CD4-positive, alpha-beta T cell treated with Interleukin-15 for 4 hours (primary cell): ENCODE results near the gene ACRV1.
"Not testable (repeated sequence)": the region's sequence is repeated elsewhere in the genome, so short reads cannot be mapped to it uniquely, and the experiment has no call there.

Experiments
- DNase-seq: peaks from one replicate; pipeline ENCODE4 v3.0.0-alpha.2; 2020; ENCODE audit warnings: low spot score

Gene ACRV1

GRCh38 chr11:125680747-125681146 is at the start of gene ACRV1:
ACRV1 (minus strand) TSS chr11:125680847; CDS start chr11:125680780, 67 bp downstream.
- no peak for DNase-seq

DNA sequence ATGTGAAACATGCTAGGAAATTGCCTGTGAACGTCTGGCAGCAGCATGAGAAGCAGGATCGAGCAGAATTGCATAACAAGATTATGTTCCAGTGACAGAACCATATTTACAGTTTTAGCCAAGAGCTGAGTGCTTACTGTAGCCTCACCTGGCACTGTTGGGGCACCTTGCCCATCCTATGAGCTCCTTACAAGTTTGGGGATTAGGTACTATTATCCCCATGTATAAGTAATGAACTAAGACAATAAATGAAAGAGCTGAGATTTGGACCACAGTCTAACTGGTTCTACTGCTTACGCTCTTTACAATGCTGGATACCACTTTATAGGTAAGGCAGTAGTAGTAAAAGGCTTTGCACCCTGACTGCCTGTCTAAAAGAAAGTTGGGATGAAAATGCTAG is 48.3 kb upstream of the ACRV1 start:
- no peak for DNase-seq

- DNase-seq, result no peak
Measured at GRCh38 chr11:125724125-125724524, 43.5 kb upstream of the ACRV1 start.

GRCh38 chr11:125720781-125721180 is 40.1 kb upstream of the ACRV1 start:
- no peak for DNase-seq

DNA sequence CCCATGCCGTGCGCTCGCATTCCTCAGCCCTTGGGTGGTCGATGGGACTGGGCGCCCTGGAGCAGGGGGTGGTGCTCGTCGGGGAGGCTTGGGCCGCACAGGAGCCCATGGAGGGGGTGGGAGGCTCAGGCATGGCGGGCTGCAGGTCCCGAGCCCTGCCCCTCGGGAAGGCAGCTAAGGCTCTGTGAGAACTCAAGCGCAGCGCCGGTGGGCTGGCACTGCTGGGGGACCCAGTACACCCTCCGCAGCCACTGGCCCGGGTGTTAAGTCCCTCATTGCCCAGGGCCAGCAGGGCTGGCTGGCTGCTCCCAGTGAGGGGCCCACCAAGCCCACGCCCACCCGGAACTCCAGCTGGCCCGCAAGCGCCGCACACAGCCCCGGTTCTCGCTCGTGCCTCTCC is 24.0 kb upstream of the ACRV1 start:
- not testable (repeated sequence) for DNase-seq

- DNase-seq, result no peak
Measured at GRCh38 chr11:125701858-125702621, 21.4 kb upstream of the ACRV1 start.

- DNase-seq, result no peak
Measured at GRCh38 chr11:125701018-125701610, 20.5 kb upstream of the ACRV1 start.

DNA sequence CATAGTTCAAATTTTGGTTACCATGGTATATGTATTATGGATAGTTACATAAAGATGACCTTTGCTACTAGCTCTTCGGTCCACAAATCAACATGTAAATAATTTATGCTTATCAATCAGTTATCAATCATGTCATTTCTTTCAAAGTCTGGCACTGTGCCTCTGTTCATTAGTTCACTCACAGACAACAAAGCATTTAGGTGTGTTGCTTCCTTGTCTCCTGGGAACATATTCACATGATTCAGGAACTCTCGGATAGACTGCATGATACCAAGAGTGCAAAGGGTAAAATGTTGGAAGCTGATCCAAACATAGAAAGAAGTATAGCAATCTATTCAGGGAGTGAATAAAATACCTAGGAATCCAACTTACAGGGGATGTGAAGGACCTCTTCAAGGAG is 14.3 kb upstream of the ACRV1 start:
- no peak for DNase-seq

DNA sequence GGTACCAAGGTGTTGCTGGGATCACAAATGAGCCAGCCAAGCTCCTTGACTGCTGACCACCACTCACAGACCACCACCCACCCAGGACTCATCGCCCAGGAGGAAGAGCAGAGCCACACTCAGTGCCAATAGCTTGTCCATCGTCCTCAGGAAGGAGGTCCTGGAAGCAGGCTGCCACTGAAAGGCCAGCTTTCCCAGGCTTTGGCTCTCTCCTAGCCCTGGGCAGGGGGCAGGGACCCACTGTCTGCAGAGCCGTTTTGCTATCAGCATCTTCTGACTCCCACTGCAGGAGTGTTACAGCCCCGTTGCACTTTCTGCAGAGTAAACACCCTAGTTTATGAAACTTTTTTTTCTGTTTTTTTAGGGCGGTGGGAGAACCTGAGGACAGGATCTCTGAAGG is 12.2 kb upstream of the ACRV1 start:
- DNase-seq, result no peak

DNA sequence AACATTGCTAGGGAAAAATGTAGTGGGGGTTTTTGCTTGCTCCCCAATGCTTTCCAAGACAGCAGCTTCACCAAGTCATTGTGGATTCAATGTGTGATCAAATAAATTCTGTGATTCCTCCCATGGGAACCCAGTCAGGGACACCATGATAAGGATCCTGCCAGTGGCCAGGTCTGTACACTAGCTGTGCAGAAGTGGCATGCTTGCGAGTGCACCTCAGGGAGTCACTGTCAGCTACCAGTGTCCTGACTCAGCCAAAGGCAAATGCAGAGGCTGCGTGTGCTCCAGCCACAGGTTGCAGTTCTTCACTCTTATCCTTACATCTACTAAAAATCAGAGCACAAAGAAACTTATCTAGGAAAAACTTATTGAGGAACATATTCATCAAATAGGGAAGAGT is 9.4 kb upstream of the ACRV1 start:
- DNase-seq, result no peak

GRCh38 chr11:125689274-125689859 is 8.7 kb upstream of the ACRV1 start:
- DNase-seq, result no peak

DNA sequence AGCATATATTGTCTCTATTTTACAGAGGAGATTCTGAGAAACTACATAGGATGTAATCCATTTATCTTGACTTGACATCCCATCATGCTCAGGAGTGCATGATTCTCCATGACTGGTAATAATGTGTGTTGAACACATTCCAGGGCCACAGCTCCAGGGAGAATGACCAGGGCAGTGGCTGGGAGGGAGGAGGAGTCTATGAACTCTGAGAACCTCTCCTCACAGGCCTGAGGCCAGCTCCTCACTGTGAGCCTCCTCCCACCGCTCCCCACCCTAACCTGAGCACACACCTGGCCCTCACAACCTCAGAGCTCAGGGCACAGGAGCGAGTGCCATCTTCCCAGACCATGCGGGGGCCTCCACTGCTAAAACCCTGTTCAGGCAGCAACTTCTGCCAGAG is 8.0 kb upstream of the ACRV1 start:
- DNase-seq, result no peak

DNA sequence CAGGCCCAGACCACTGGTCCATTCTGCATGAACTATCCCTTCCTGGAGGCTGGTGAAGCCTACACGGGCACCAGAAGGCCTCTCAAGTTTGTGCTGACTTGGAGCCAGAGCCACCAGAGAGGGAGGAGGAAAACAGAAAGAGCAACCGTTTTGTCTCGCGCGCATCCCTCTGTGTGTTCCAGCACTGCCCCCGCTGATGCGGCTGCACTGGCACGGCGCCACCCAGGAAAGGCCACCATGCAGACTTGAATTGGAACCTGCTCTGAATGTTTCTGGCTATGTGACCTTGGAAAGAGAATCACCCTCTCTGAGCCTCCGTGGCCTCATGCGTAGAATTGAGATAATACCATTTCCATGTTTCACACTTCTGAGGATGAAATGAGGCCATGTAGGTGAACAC is 7.4 kb upstream of the ACRV1 start:
- no peak for DNase-seq

- no peak for DNase-seq
Measured at GRCh38 chr11:125685228-125685627, 4.6 kb upstream of the ACRV1 start.

DNA sequence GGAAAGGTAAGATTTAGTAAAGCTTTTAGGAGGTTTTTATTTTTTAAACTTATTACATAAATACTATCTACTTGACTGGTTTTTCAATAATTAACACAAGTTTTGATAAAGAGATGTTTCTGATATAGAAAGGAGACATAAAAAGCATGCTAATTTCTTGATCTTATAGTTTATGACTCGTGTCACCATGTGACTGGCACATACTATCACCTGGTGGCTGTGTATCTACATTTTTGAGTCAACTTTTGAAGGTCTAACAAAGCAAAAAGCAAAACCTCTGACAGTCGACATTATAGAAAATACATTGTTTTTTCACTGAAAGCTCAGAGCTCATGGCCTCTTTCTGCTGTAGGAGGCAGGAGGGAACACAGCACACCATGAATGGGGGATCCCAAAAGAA is 810 bp downstream of the ACRV1 start:
- no peak for DNase-seq

- no peak for DNase-seq
Measured at GRCh38 chr11:125679397-125679796, 1.2 kb downstream of the ACRV1 start.

DNA sequence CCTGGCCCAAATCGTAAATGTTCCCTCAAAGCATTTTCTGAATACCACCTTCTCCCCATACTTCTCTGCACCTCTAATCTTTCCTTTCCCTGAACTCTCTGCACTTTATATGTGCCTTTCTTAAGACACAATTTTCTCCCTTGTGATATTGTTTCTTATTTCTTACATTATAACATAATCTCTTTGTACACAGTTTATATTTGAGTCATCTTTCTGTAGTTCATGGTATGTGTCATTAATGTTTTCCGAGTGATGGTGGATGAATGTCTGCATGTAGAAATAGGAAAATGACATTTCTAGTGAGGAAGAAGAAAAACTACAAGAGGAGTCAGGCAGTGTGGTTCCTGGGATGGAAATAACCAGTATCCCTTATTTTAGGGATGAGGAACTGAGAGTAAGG is 5.5 kb downstream of the ACRV1 start:
- no peak for DNase-seq

- DNase-seq, result no peak
Measured at GRCh38 chr11:125674210-125674609, 6.4 kb downstream of the ACRV1 start.

GRCh38 chr11:125671561-125671960 is 9.1 kb downstream of the ACRV1 start:
- DNase-seq, result no peak

GRCh38 chr11:125670172-125670571 is 10.5 kb downstream of the ACRV1 start:
- no peak for DNase-seq

DNA sequence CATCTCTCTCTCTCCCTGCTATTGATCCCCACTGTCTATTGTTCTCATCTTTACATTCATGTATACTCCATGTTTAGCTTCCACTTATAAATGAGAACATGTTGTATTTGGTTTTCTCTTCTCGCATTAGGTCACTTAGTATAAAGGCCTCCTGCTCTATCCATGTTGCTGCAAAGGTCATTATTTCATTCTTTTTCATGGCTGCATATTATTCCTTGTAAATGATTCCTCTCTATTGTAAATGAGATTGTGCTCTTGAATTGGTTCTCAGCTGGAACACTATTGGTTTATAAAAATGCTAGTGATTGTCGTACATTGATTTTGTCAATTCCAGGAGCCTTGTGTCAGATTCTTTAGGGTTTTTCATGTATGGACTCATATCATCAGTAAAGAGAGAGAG is 13.5 kb downstream of the ACRV1 start:
- DNase-seq, result no peak

DNA sequence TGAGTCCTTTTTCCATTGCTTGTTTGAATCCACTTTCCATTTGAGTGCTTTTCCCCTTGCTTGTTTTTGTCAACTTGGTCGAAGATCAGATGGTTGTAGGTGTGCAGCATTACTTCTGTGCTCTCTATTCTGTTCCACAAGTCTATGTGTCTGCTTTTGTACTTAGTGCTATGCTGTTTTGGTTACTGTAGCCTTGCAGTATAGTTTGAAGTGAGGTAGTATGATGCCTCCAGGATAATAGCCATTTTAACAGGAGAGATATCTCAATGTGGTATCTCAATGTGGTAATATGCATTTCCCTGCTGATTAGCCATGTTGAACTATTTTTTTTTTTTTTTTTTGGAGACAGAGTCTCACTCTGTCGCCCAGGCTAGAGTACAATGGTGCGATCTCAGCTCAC is 16.7 kb downstream of the ACRV1 start:
- DNase-seq, result no peak

GRCh38 chr11:125662689-125663088 is 18.0 kb downstream of the ACRV1 start:
- DNase-seq, result no peak
